ENCODE data around the gene HYOU1. TPM values are rescaled to one million over a fixed set of nuclear protein-coding genes. Genes with fewer than 3 reads are reported as not detected.

The HYOU1 gene
- total RNA-seq, 2 donors from 2014 or later: 277 to 315 TPM

- H3K27ac Mint-ChIP-seq: no peak overlapping the region
- peaks cover 51% of the 10 kb centered on the region for H3K36me3 Mint-ChIP-seq (ENCODE audit: low read depth)
- no peak overlapping the region for H3K9ac ChIP-seq (ENCODE audit: extremely low read depth, low read length, poor library complexity, severe bottlenecking)
- H3K9me3 Mint-ChIP-seq: no peaks in the 10 kb centered on the region
- no peak for DNase-seq
- peaks cover 53% of the 10 kb centered on the region for H3K36me3 ChIP-seq (ENCODE audit: control insufficient read depth, insufficient read depth, low read length)
- H3K27ac ChIP-seq (ENCODE audit: low read depth, low read length): no peak overlapping the region
- no peaks in the 10 kb centered on the region for H3K9me3 ChIP-seq (ENCODE audit: control insufficient read depth, low read length)
- TF ChIP-seq, protein P1, sequence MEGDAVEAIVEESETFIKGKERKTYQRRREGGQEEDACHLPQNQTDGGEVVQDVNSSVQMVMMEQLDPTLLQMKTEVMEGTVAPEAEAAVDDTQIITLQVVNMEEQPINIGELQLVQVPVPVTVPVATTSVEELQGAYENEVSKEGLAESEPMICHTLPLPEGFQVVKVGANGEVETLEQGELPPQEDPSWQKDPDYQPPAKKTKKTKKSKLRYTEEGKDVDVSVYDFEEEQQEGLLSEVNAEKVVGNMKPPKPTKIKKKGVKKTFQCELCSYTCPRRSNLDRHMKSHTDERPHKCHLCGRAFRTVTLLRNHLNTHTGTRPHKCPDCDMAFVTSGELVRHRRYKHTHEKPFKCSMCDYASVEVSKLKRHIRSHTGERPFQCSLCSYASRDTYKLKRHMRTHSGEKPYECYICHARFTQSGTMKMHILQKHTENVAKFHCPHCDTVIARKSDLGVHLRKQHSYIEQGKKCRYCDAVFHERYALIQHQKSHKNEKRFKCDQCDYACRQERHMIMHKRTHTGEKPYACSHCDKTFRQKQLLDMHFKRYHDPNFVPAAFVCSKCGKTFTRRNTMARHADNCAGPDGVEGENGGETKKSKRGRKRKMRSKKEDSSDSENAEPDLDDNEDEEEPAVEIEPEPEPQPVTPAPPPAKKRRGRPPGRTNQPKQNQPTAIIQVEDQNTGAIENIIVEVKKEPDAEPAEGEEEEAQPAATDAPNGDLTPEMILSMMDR (conservative IDR thresholded peaks at IDR 0.05): no peak
- H3K27me3 Mint-ChIP-seq (ENCODE audit: insufficient read depth): no peaks in the 10 kb centered on the region
- H3K4me3 ChIP-seq (ENCODE audit: low read length): no peak overlapping the region
- no peak overlapping the region for H3K4me3 Mint-ChIP-seq
- no peaks in the 10 kb centered on the region for H3K27me3 ChIP-seq (ENCODE audit: control insufficient read depth, insufficient read depth, low read length, poor library complexity, severe bottlenecking)
- no peaks in the 10 kb centered on the region for H3K4me1 ChIP-seq (ENCODE audit: control insufficient read depth, insufficient read depth, low read length)
- H3K4me1 Mint-ChIP-seq: peaks cover 15% of the 10 kb centered on the region
- WGBS, 2 experiments (ENCODE audit: insufficient coverage in 1 of 2, insufficient read length in 1 of 2): 87 to 100% methylated on average over 1 of the region's 1 CpG
Measured at GRCh38 chr11:119000906-119001305, 56.1 kb downstream of the HYOU1 start.

GRCh38 chr11:118998822-118999221 is 58.2 kb downstream of the HYOU1 start:
- Histone ChIP-seq H3K4me1 (ENCODE audit: control insufficient read depth, insufficient read depth, low read length) (no peaks in the 10 kb centered on the region), H3K27me3 (ENCODE audit: control insufficient read depth, insufficient read depth, low read length, poor library complexity, severe bottlenecking) (no peaks in the 10 kb centered on the region), H3K27ac (ENCODE audit: low read depth, low read length) (no peak overlapping the region), H3K36me3 (ENCODE audit: control insufficient read depth, insufficient read depth, low read length) (peaks cover 38% of the 10 kb centered on the region), H3K9me3 (ENCODE audit: control insufficient read depth, low read length) (no peaks in the 10 kb centered on the region), H3K4me3 (ENCODE audit: low read length) (peak overlapping the region; percentile 88), H3K9ac (ENCODE audit: extremely low read depth, low read length, poor library complexity, severe bottlenecking) (peak overlapping the region; percentile 71)
- no peaks in the 10 kb centered on the region for H3K9me3 Mint-ChIP-seq
- H3K36me3 Mint-ChIP-seq (ENCODE audit: low read depth): peaks cover 40% of the 10 kb centered on the region
- 19 to 44% methylated on average over 2 to 5 of the region's 6 CpGs for WGBS, 2 experiments (ENCODE audit: insufficient coverage in 1 of 2, insufficient read length in 1 of 2)
- TF ChIP-seq, protein P1 (conservative IDR thresholded peaks at IDR 0.05): no peak
- H3K4me1 Mint-ChIP-seq: peaks cover 15% of the 10 kb centered on the region
- peak overlapping the region; percentile 99 for H3K27ac Mint-ChIP-seq
- peak overlapping the region; percentile 98 for H3K4me3 Mint-ChIP-seq
- peak; percentile 82 for DNase-seq
- H3K27me3 Mint-ChIP-seq (ENCODE audit: insufficient read depth): no peaks in the 10 kb centered on the region

DNA sequence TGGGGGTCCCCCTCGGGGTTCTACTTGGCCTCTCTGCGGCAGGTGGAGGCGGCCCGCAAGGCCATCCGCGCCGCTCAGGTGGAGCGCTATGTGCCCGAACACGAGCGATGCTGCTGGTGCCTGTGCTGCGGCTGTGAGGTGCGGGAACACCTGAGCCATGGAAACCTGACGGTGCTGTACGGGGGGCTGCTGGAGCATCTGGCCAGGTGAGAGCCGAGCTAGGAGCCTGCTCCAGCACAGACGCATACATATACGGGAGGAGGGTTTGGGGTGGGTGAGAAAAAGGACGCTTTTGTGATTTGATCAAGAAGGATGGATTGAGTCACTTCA is 58.7 kb downstream of the HYOU1 start:
- Mint-ChIP-seq H3K36me3 (ENCODE audit: low read depth) (peaks cover 39% of the 10 kb centered on the region), H3K27me3 (ENCODE audit: insufficient read depth) (no peaks in the 10 kb centered on the region), H3K4me1 (peaks cover 15% of the 10 kb centered on the region), H3K9me3 (peaks cover 2% of the 10 kb centered on the region), H3K4me3 (peak overlapping the region; percentile 98), H3K27ac (peak overlapping the region; percentile 99)
- TF ChIP-seq, protein P1 (conservative IDR thresholded peaks at IDR 0.05): no peak
- Histone ChIP-seq H3K4me1 (ENCODE audit: control insufficient read depth, insufficient read depth, low read length) (no peaks in the 10 kb centered on the region), H3K27me3 (ENCODE audit: control insufficient read depth, insufficient read depth, low read length, poor library complexity, severe bottlenecking) (no peaks in the 10 kb centered on the region), H3K4me3 (ENCODE audit: low read length) (peak overlapping the region; percentile 88), H3K36me3 (ENCODE audit: control insufficient read depth, insufficient read depth, low read length) (peaks cover 38% of the 10 kb centered on the region), H3K9me3 (ENCODE audit: control insufficient read depth, low read length) (no peaks in the 10 kb centered on the region), H3K27ac (ENCODE audit: low read depth, low read length) (peak overlapping the region; percentile 25), H3K9ac (ENCODE audit: extremely low read depth, low read length, poor library complexity, severe bottlenecking) (peak overlapping the region; percentile 71)
- 0% methylated on average over 7 to 19 of the region's 19 CpGs for WGBS, 2 experiments (ENCODE audit: insufficient coverage in 1 of 2, insufficient read length in 1 of 2)
- DNase-seq: no peak
